HepG2 (cell line): ENCODE data around the gene LRRC15. TPM values are rescaled to one million over a fixed set of nuclear protein-coding genes. Genes with fewer than 3 reads are reported as not detected.

Experiments used
- ARNT2 ChIP-seq: sonication (generic); formaldehyde crosslinking; IDR thresholded peaks from 2 replicates; pipeline ENCODE4 v1.8.0; 2022; ENCODE audit warnings: mild to moderate bottlenecking, low read depth, missing genetic modification reagents, moderate library complexity
- BRCA1 ChIP-seq: sonication (generic); formaldehyde crosslinking; IDR thresholded peaks from 2 replicates; pipeline ENCODE4 v1.4.0; 2020; ENCODE audit warnings: missing genetic modification reagents
- FOSL2 ChIP-seq: sonication (generic); formaldehyde crosslinking; IDR thresholded peaks from 2 replicates; pipeline ENCODE4 v1.4.0; 2020; ENCODE audit warnings: missing genetic modification reagents
- HIVEP1 ChIP-seq: sonication (generic); formaldehyde crosslinking; IDR thresholded peaks from 2 replicates; pipeline ENCODE4 v1.4.0; 2020; ENCODE audit warnings: mild to moderate bottlenecking, missing genetic modification reagents
- HNF4G ChIP-seq, 2 experiments: sonication (generic) in 1 of 2; formaldehyde crosslinking in 1 of 2; IDR thresholded peaks; 2 replicates each; pipeline versions ENCODE4 v1.4.0 to v1.6.1; 2011 to 2020; ENCODE audit warnings: borderline replicate concordance in 2 of 2, low read depth in 2 of 2, mild to moderate bottlenecking in 2 of 2, low read length in 1 of 2, missing genetic modification reagents in 1 of 2, moderate library complexity in 1 of 2
- MAZ ChIP-seq, 2 experiments: sonication (generic) in 1 of 2; formaldehyde crosslinking in 1 of 2; IDR thresholded peaks; 2 replicates each; pipeline versions ENCODE4 v1.5.0 to v1.6.1; 2012 to 2020; ENCODE audit warnings: low read depth in 2 of 2, mild to moderate bottlenecking in 2 of 2, borderline replicate concordance in 1 of 2, improper control_type of control experiment in 1 of 2, low read length in 1 of 2, missing genetic modification reagents in 1 of 2, moderate library complexity in 1 of 2
- MIER3 ChIP-seq: IDR thresholded peaks from 2 replicates; pipeline ENCODE4 v1.6.1; 2016; ENCODE audit warnings: missing compliant biosample characterization, borderline replicate concordance
- MYPOP ChIP-seq: sonication (generic); formaldehyde crosslinking; IDR thresholded peaks from 2 replicates; pipeline ENCODE4 v1.8.1; 2023; ENCODE audit warnings: mild to moderate bottlenecking, moderate library complexity, missing genetic modification reagents
- NFRKB ChIP-seq: fragments of 450-650 bp; IDR thresholded peaks from 2 replicates; pipeline ENCODE4 v1.6.1; 2017
- NR3C1 ChIP-seq: sonication (generic); formaldehyde crosslinking; IDR thresholded peaks from 2 replicates; pipeline ENCODE4 v1.4.0; 2020; ENCODE audit warnings: missing genetic modification reagents
- PBX3 ChIP-seq: sonication (generic); formaldehyde crosslinking; IDR thresholded peaks from 2 replicates; pipeline ENCODE4 v1.8.1; 2023; ENCODE audit warnings: missing genetic modification reagents, inconsistent platforms, borderline replicate concordance
- SMAD3 ChIP-seq: sonication (generic); formaldehyde crosslinking; IDR thresholded peaks from 2 replicates; pipeline ENCODE4 v1.4.0; 2020; ENCODE audit warnings: missing genetic modification reagents
- TCF7L2 ChIP-seq: IDR thresholded peaks from 2 replicates; pipeline ENCODE4 v1.6.1; 2011; ENCODE audit warnings: mild to moderate bottlenecking, low read depth, low read length, moderate library complexity
- TOPORS ChIP-seq: sonication (generic); formaldehyde crosslinking; IDR thresholded peaks from 2 replicates; pipeline ENCODE4 v1.8.0; 2023; ENCODE audit warnings: mild to moderate bottlenecking, missing genetic modification reagents
- UBTF ChIP-seq: sonication (generic); formaldehyde crosslinking; IDR thresholded peaks from 2 replicates; pipeline ENCODE4 v1.4.0; 2020; ENCODE audit warnings: mild to moderate bottlenecking, missing genetic modification reagents
- ZFP37 ChIP-seq: sonication (generic); formaldehyde crosslinking; IDR thresholded peaks from 2 replicates; pipeline ENCODE4 v1.4.0; 2020; ENCODE audit warnings: missing genetic modification reagents, borderline replicate concordance
- ZNF3 ChIP-seq: IDR thresholded peaks from 2 replicates; pipeline ENCODE4 v1.7.0; 2017; ENCODE audit warnings: inconsistent platforms
- ZNF367 ChIP-seq: sonication (generic); formaldehyde crosslinking; IDR thresholded peaks from 2 replicates; pipeline ENCODE4 v1.4.0; 2020; ENCODE audit warnings: missing genetic modification reagents, borderline replicate concordance
- ZNF503 ChIP-seq: sonication (generic); formaldehyde crosslinking; IDR thresholded peaks from 2 replicates; pipeline ENCODE4 v1.4.0; 2020; ENCODE audit warnings: missing genetic modification reagents
- ZNF556 ChIP-seq: sonication (generic); formaldehyde crosslinking; IDR thresholded peaks from 2 replicates; pipeline ENCODE4 v1.4.0; 2020; ENCODE audit warnings: mild to moderate bottlenecking, missing genetic modification reagents, borderline replicate concordance
- ZNF562 ChIP-seq: sonication (generic); formaldehyde crosslinking; IDR thresholded peaks from 2 replicates; pipeline ENCODE4 v1.8.0; 2022; ENCODE audit warnings: missing genetic modification reagents, borderline replicate concordance
- ZNF569 ChIP-seq: sonication (generic); formaldehyde crosslinking; IDR thresholded peaks from 2 replicates; pipeline ENCODE4 v1.5.0; 2020; ENCODE audit warnings: mild to moderate bottlenecking, missing genetic modification reagents, moderate library complexity, borderline replicate concordance
- ZNF776 ChIP-seq: sonication (generic); formaldehyde crosslinking; IDR thresholded peaks from 2 replicates; pipeline ENCODE4 v1.4.0; 2020; ENCODE audit warnings: mild to moderate bottlenecking, missing genetic modification reagents
- polyA plus RNA-seq, 8 experiments: library from polyadenylated mRNA; depleted of rRNA in 3 of 8; stranded (reverse) in 7 of 8; unstranded in 1 of 8; fragments of >200 nt; fragmentation: Illumina TruSeq in 4 of 8; extraction: Trizol in 4 of 8; gene quantifications; 2 replicates each; pipeline versions ENCODE4 v1.2.1 to v1.2.3, GENCODE V29; 2011 to 2016; ENCODE audit warnings: low read depth in 4 of 8, missing spikeins in 1 of 8, mixed read lengths in 1 of 8; ENCODE audit not compliant: insufficient read depth in 1 of 8
- total RNA-seq, 5 experiments: library from RNA; depleted of rRNA; stranded (reverse); fragments of >200 nt; fragmentation: Illumina TruSeq; extraction: Trizol; gene quantifications; 2 replicates each; pipeline ENCODE4 v1.2.3, GENCODE V29; 2016; ENCODE audit warnings: low read depth in 1 of 5

The LRRC15 gene
- total and polyA plus RNA-seq, 2 of the 13 experiments (the other 11 are each of a cell fraction or from before 2014, with no cell fraction given): not detected

GRCh38 chr3:194351080-194351672 is 18.4 kb downstream of the LRRC15 start, which contains the start of gene CPN2 (continued):
- TF ChIP-seq UBTF (CRISPR knock-in tag) (peak; percentile 85), ZNF776 (CRISPR knock-in tag) (0 out of 2 replicates have a peak, but pooled peaks have one; percentile 60), NR3C1 (no peak), HNF4G (IDR thresholded peaks at IDR 0.05; ENCODE audit: borderline replicate concordance, low read depth, low read length) (peak; percentile 76), HNF4G (CRISPR knock-in tag; IDR thresholded peaks at IDR 0.05; ENCODE audit: borderline replicate concordance, low read depth) (peak; percentile 74; the same call in 1 of the 2 replicates), ZFP37 (CRISPR knock-in tag) (no peak), TCF7L2 (no peak), ARNT2 (CRISPR knock-in tag) (peak; percentile 38; the same call in 1 of the 2 replicates), MAZ (IDR thresholded peaks at IDR 0.05; ENCODE audit: borderline replicate concordance, low read depth, low read length) (no peak), MAZ (CRISPR knock-in tag; IDR thresholded peaks at IDR 0.05; ENCODE audit: low read depth) (no peak; the same call in 1 of the 2 replicates), ZNF367 (CRISPR knock-in tag) (0 out of 2 replicates have a peak, but pooled peaks have one; percentile 57), BRCA1 (CRISPR knock-in tag) (0 out of 2 replicates have a peak, but pooled peaks have one; percentile 34), FOSL2 (CRISPR knock-in tag) (peak; percentile 19; the same call in 1 of the 2 replicates), SMAD3 (peak; percentile 57; the same call in 1 of the 2 replicates), MIER3 (no peak), TOPORS (CRISPR knock-in tag) (peak; percentile 63; the same call in 1 of the 2 replicates), NFRKB (no peak), MYPOP (CRISPR knock-in tag) (no peak), ZNF503 (CRISPR knock-in tag) (peak; percentile 65), ZNF556 (CRISPR knock-in tag) (peak; percentile 88), HIVEP1 (CRISPR knock-in tag) (no peak), PBX3 (CRISPR knock-in tag) (no peak), ZNF562 (CRISPR knock-in tag) (no peak), ZNF3 (CRISPR knock-in tag) (no peak), ZNF569 (no peak)
